GM18498 (cell line): ENCODE measurements around the gene FAM13B.

Experiments used
- ATAC-seq: cut with Tn5 transposase; IDR thresholded peaks from one replicate; pipeline ENCODE4 v1.9.1; 2021; ENCODE audit warnings: mild to moderate bottlenecking, moderate library complexity; ENCODE audit not compliant: unreplicated experiment

FAM13B gene

DNA sequence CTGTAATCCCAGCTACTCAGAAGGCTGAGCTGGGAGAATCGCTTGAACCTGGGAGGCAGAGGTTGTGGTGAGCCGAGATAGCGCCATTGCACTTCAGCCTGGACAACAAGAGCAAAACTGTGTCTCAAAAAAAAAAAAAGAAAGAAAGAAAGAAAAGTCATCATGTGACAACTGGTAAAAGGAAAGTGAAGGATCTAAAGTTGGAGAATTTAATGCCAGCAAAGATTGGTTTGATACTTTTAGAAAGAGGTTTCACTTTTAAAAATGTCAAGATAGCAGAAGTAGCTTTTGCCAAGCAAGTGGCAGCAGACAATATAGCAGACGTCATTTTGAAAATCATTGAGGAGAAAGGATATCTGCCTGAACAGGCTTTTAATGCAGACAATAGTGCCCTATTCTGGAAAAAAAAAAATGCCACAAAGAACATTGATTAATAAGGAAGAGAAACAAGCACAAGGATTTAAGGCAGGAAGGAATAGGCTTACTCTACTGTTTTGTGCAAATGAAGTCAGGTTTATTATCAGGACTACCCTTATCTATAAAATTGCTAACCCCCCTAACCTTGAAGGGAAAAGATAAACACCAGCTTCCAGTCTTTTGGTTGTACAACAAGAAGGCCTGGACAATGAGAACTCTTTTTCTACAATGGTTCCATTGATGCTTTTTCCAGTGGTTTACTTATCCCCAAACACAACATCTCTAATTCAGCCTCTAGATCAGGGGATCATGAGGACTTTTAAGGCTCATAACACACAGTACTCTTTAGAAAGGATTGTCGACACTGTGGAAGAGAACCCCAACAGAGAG, 131.7 kb downstream of the FAM13B start:
- ATAC-seq: no peak

DNA sequence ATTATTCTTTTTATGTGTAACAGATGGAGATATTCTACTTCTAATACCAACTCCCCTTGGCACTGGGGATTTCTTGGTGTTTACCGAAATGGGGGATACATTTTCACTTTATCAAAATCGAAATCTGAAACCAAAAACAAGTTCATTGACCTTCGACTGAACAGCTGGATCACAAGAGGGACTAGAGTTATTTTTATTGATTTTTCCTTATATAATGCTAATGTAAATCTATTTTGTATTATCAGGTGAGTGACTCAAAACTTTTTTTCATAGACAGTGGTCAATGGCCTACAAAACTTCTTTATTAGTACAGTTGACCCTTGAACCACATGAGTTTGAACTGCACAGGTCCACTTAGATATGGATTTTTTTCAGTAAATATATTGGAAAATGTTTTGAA, 133.4 kb downstream of the FAM13B start:
- no peak for ATAC-seq

DNA sequence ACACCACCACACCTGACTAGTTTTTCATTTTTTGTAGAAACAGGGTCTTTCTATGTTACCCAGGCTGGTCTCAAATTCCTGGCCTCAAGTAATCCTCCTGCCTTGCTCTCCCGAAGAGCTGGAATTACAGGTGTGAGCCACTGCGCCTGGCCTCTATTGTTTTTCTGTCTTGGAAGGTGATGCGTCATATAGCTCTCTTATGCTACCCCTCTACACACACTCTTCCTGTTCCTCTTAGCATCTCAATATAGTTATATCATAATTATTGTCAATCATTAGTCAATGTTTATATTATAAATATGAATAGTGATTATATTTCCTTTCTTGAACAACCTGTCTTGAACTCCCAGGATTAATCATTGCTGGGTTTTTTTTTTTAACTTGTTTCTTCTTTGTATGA, 136.3 kb downstream of the FAM13B start:
- no peak for ATAC-seq

DNA sequence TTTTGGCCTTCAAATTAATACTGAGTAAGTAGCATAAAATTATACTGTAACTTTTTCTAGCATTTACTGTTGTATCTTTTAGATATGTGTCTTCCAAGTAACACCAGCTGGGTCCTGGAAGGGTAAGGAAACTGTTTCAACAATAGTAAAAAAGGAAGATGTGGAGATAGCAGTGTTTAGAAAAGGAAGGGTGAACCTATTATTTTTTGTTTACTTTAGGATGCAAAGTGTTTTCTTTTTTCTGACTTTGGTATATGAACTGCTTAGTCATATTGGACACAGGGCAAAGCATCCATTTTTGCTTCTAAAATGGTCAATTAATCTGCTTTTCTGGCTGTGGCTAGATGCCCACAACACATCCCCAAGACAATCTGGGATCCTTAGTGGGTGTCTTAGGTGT, 138.3 kb downstream of the FAM13B start:
- no peak for ATAC-seq

DNA sequence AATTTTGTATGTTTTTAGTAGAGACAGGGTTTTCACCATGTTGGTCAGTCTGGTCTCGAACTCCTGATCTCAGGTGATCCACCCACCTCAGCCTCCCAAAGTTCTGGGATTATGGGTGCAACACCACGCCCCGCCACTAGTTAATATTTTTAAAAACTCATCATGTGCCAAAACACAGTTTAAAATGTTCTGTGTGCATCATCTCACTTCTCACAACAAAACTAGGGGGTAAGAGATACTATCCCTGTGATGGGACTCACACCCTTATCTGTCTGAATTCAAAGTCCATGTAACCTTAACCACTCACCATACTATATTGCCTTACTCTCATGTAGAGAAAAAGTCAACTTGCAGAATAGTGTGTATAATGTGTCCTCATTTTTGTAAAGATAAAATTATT, 141.0 kb downstream of the FAM13B start:
- no peak for ATAC-seq

DNA sequence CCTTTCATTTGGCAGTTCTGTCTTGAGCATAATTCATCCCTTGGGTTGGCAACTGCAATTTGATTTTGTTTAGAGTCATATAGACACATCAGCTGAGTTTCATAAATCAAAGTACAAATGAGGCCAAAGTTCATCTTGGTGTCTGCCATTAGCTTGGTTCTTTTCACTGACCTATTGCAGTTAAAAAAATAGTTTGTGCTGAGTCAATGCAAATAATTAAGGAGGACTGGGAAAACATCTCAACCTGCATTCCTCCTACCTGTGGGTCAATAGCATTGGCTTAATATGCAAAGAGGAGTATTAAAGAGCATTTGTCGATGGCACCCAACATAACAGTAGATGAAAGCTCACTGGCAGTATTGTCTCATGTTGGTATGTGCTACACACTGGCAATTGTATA, 142.0 kb downstream of the FAM13B start:
- ATAC-seq: no peak

DNA sequence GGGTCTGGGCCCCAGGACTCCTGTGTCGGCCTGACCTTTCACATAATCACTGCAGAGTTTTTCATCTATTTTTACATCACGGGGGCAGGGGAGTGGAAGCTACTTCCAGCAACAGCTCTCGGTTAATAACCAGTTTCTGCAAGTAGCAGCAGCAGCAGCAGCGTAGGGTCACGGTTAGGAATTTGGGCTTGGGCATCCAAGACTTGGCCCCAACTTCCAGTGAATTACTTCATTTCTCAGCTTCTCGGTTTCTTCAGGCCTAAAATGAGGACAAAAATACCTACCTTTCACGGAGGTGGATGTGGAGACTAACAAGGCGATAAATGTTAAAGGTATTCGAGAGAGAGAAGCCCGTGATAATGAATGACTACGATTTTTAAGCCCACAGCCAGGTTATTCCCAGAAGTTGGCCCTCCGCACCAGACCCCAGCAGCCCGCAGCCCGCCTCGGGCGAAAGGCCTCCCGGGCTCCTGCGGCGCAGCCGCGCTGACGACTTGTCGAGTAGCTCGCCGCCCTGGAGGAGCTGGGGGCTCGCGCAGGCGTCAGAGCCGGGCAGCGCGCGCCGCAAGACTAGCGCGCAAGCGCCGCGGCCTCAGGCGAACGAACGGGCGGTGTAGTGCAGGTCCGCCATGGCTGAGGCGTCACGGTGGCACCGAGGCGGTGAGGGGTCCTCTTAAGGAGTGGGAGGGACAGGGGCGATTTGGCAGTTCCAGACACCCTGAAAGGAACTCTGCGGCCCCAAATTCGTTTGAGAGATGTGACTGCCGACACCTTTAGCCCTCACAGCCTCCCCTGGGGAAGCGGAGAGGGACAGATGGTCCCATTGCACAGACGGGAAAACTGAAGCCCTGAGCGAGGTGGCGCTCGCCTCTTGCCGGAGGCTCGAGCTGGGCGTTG, 143.8 kb downstream of the FAM13B start, which contains the start of gene PKD2L2:
TSS of gene PKD2L2 (plus strand) at position 595 of the 897 bp plus-strand sequence. CDS start at position 630, 35 bp downstream.
- ATAC-seq: peak; percentile 95

DNA sequence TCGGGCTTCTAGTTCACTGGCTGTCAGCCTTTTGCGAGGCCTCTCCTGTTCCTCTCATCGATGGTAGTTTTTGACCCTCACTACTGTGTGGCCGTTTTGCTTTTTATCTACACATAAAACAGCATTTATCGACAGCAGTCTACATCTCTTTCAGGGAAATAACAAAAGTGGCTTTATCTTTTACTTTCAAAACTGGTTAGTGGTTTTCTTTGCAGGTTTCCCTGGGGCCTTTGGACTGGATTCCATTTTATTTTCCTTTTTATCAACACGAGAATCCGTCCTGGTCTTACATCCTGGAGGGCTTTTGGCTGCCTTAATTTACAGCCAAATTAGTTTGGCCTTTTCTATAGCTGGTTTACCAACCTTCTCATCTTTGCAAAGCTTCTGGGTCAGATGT, 144.4 kb downstream of the FAM13B start:
- peak; percentile 3 for ATAC-seq
